Kidney (tissue), 14 donors: ENCODE data around the gene VTCN1. TPM values are rescaled to one million over a fixed set of nuclear protein-coding genes. Genes with fewer than 3 reads are reported as not detected.

Experiments
- DNase-seq, 5 donors: peaks; one replicate each; pipeline ENCODE4 v3.0.0-alpha.2; 2013 to 2020
- FAIRE-seq: peaks from 2 replicates; lab custom pipeline; 2012; peaks lifted over from hg19 to GRCh38; lab: Jason Lieb, UNC
- H3K27ac ChIP-seq, 2 donors: one replicate each; pipeline ENCODE4 v1.7.0; 2013; ENCODE audit warnings: low read depth in 2 of 2, low read length in 2 of 2, inconsistent platforms in 1 of 2
- H3K27me3 ChIP-seq: one replicate; pipeline ENCODE4 v1.7.1; 2013; ENCODE audit warnings: low read length, inconsistent platforms; ENCODE audit not compliant: control insufficient read depth, insufficient read depth
- H3K36me3 ChIP-seq, 3 donors: one replicate each; pipeline versions ENCODE4 v1.7.0 to v1.7.1; 2013; ENCODE audit warnings: low read length in 3 of 3, control low read depth in 1 of 3, inconsistent platforms in 1 of 3; ENCODE audit not compliant: insufficient read depth in 3 of 3, control insufficient read depth in 2 of 3
- H3K4me1 ChIP-seq, 3 donors: one replicate each; pipeline versions ENCODE4 v1.7.0 to v1.7.1; 2013; ENCODE audit warnings: low read length in 3 of 3, inconsistent platforms in 1 of 3, low read depth in 1 of 3; ENCODE audit not compliant: control insufficient read depth in 2 of 3, insufficient read depth in 2 of 3
- H3K4me3 ChIP-seq, 3 donors: one replicate each; pipeline versions ENCODE4 v1.7.0 to v1.8.1; 2013; ENCODE audit warnings: low read length in 3 of 3, control low read depth in 1 of 3, inconsistent platforms in 1 of 3
- H3K9ac ChIP-seq, 3 donors: one replicate each; pipeline versions ENCODE4 v1.7.0 to v1.7.1; 2013; ENCODE audit warnings: low read length in 3 of 3, control low read depth in 1 of 3, inconsistent platforms in 1 of 3
- H3K9me3 ChIP-seq, 3 donors: one replicate each; pipeline versions ENCODE4 v1.7.0 to v1.7.1; 2013; ENCODE audit warnings: low read length in 3 of 3, control low read depth in 1 of 3, inconsistent platforms in 1 of 3; ENCODE audit not compliant: control insufficient read depth in 2 of 3, insufficient read depth in 1 of 3
- CTCF ChIP-seq: IDR thresholded peaks from 3 replicates; pipeline ENCODE4 v1.5.1; 2012; ENCODE audit warnings: mild to moderate bottlenecking, moderate library complexity, borderline replicate concordance; ENCODE audit not compliant: insufficient read depth; ENCODE audit errors: extremely low read depth
- intact Hi-C: fragments of 100-400 bp; cut with DNase I; formaldehyde crosslinking; loops from one replicate; pipeline ENCODE4 v1.11.1; 2022
- polyA plus RNA-seq: library from polyadenylated mRNA; stranded (reverse); fragments of 350-450 nt; fragmentation: Illumina TruSeq; extraction: RNeasy Lipid Tissue Mini Kit (QIAGEN cat#74804); gene quantifications from one replicate; pipeline ENCODE4 v1.2.3, GENCODE V29; 2014; ENCODE audit warnings: low read depth, low replicate concordance; ENCODE audit not compliant: insufficient read depth
- total RNA-seq: library from RNA; stranded (reverse); fragmentation: NEBNext Ultra II Directional; extraction: Animal tissue kit (Norgen Biotek cat#: 25700); gene quantifications from one replicate; pipeline ENCODE4 v1.2.1, GENCODE V29; 2021
- donor health status: control.
- donor health status: control.
- donor health status: control.
- donor health status: control.
- donor health status: control.
- donor health status: DM: yes; HTN: yes; CAD: no.
- donor health status: Normal renal cell carcinoma (clear cell type).

Gene VTCN1
- total and polyA plus RNA-seq, 2 donors from 2014 or later, result 26.5 to 32.6 TPM

- Histone ChIP-seq H3K36me3 (no peaks in the 10 kb centered on the region), H3K27ac (no peak overlapping the region), H3K4me3 (no peak overlapping the region), H3K9me3 (no peaks in the 10 kb centered on the region), H3K4me1 (no peaks in the 10 kb centered on the region), H3K27me3 (no peaks in the 10 kb centered on the region), H3K9ac (no peak overlapping the region)
- DNase-seq (peak in 2 of 5 donors; percentile 67 to 81), FAIRE-seq (peak; percentile 86)
- intact Hi-C loops, result no loop called here
- peak; percentile 29 for TF ChIP-seq CTCF
Measured at GRCh38 chr1:117128323-117129079, 82.2 kb downstream of the VTCN1 start.

GRCh38 chr1:117127795-117128194 is 82.9 kb downstream of the VTCN1 start:
- Histone ChIP-seq H3K27ac (no peak overlapping the region), H3K27me3 (no peaks in the 10 kb centered on the region), H3K9me3 (no peaks in the 10 kb centered on the region), H3K36me3 (no peaks in the 10 kb centered on the region), H3K4me3 (no peak overlapping the region), H3K4me1 (no peaks in the 10 kb centered on the region), H3K9ac (no peak overlapping the region)
- TF ChIP-seq CTCF, result no peak
- intact Hi-C loops, result no loop called here
- DNase-seq, result no peak
- no peak for FAIRE-seq

- H3K9me3 ChIP-seq, result no peaks in the 10 kb centered on the region
- H3K36me3 ChIP-seq, result no peaks in the 10 kb centered on the region
- no peak overlapping the region for H3K4me3 ChIP-seq
- TF ChIP-seq CTCF, result no peak
- no peak for FAIRE-seq
- no peaks in the 10 kb centered on the region for H3K27me3 ChIP-seq
- H3K27ac ChIP-seq, result no peak overlapping the region
- H3K9ac ChIP-seq, result no peak overlapping the region
- no peak for DNase-seq
- H3K4me1 ChIP-seq, result peaks cover 2 to 8% (median 7%) of the 10 kb centered on the region in 3 donors
- intact Hi-C loops, result no loop called here
Measured at GRCh38 chr1:117124661-117125060, 86.1 kb downstream of the VTCN1 start.
